GM19193 (cell line): ENCODE measurements around the gene VPS33A.

Experiments
- POLR2A ChIP-seq: IDR thresholded peaks from 4 replicates; pipeline ENCODE4 v1.6.1; 2011; ENCODE audit not compliant: insufficient read depth, insufficient read length; ENCODE audit errors: extremely low read depth

The VPS33A gene

GRCh38 chr12:122266230-122266901 is at the start of gene VPS33A:
VPS33A (minus strand) TSS chr12:122266494; CDS start chr12:122266408, 86 bp downstream.
- TF ChIP-seq POLR2A, result peak; percentile 93

- TF ChIP-seq POLR2A, result no peak
These were observed 46.6 kb upstream of the VPS33A start for GRCh38 chr12:122312926-122313325.

DNA sequence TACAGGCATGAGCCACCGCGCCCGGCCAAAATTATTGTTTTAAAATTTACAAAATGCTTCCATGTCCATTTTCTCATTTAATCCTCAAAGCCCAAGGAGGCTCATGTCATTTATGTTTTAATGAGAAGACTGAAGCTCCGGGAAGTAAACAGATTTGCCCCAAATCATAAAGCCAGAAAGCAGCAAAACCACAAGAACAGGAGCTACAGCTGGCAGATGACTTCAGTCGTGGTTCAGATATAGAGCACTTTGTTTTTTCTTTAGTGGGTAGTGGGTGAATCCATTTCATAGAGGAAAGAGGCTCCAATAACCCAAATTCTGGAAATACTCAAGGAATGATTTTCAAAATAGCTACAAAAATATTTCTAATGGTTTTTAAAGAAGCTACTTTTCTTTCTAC is 45.4 kb upstream of the VPS33A start:
- no peak for TF ChIP-seq POLR2A

DNA sequence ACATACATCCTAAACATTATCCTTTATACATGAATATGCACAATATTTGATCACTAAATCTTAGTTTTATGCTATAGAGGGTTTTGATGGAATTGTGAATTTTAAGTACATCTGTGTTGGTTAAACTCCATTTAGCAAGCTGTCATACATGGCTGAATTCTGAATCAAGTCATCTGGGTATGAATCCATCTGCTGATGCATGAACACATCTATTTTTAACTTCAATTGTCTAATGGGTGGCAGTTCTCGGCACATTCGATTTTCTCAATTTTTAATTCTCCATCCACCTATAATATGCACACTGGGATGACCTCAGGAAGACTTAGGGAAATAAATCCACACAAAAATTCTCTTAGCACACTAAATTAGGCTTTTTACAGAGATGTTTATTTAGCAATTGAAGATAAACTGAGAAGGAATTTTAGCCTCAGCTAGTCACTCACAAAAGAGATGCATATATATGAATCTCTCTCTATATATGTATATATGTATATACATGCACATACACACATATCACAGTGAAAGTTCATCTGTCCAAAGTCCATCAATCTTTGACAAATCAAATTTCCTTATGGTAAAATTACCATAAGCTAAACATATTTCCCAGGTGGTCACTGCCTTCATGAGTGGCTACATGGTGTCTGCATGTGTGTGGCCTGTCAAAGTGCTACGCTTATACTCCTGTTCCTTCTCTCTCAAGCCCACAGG is 44.5 kb upstream of the VPS33A start:
- no peak for TF ChIP-seq POLR2A

GRCh38 chr12:122309564-122310121 is 43.3 kb upstream of the VPS33A start:
- no peak for TF ChIP-seq POLR2A

DNA sequence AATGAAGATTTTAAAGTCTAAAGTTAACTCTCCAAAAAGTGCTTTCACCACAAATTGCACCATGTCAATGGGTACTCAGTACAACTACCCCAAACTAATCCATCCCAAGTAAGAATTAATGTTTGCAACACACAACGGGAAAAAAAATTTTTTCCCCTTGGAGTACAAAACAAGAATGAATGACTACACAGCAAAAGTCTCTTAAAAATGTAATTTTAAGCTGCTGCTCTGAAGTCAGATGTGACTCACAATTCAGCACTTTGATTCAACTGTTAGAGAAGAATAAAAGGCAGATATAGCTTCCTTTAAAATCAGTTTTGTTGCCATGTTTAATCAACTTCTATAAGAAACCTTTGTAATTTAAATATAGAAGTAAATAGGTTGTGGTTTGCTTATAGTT is 42.5 kb upstream of the VPS33A start:
- TF ChIP-seq POLR2A, result no peak

DNA sequence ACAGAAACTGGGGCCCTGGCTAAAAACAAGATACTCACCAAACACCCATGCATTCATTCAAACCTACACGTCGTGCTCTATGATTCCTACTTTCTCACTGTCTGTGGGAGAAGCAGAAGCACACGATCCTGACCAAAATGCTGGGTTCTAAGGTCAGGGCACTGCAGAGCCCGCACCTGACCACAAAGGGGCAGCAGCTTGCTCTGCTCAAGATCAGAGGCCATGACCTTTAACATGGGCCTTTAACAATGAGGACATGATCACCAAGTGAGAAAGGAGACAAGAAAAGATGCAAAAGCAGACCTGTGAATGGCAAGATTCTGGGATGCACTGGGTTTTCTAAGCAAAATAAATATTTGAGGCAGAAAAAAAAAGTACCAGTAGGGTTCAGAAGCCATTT is 40.1 kb upstream of the VPS33A start:
- no peak for TF ChIP-seq POLR2A

DNA sequence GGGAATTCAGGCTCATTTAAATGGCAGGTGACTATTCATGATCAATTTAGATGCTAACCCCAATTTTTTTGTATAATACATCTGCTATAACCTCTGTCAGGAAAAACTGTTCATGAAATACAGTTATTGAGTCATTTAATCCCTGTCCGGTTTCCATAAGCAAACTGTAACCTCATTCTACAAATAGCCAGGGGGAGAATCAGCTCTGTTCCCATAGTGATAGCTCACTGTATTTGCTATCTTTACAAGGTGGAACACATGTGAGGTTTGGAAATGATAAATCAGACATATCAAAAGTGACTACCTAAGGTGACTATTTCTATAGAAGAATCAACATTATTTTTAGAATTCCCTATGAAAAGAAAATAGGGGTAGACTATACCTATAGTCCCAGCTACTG is 38.6 kb upstream of the VPS33A start:
- no peak for TF ChIP-seq POLR2A

DNA sequence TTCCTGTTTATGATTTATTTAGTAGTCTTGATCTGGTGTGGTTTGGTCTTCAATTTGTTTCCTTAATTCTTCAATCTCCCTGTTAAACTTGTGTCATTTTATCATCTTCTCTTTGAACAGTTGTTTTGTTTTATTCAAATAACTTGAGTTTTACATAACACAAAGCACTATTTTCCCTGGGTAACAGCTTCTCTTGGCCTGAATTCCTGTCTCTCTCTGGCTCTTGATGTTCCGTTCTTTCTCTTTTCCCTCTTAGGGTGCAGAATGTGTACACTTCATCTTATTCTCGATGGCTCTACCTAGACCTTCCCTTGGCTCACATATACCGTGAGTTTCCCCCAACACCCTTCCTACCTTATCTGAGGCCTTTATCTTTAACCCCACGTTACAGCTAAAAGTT is 36.8 kb upstream of the VPS33A start:
- no peak for TF ChIP-seq POLR2A

DNA sequence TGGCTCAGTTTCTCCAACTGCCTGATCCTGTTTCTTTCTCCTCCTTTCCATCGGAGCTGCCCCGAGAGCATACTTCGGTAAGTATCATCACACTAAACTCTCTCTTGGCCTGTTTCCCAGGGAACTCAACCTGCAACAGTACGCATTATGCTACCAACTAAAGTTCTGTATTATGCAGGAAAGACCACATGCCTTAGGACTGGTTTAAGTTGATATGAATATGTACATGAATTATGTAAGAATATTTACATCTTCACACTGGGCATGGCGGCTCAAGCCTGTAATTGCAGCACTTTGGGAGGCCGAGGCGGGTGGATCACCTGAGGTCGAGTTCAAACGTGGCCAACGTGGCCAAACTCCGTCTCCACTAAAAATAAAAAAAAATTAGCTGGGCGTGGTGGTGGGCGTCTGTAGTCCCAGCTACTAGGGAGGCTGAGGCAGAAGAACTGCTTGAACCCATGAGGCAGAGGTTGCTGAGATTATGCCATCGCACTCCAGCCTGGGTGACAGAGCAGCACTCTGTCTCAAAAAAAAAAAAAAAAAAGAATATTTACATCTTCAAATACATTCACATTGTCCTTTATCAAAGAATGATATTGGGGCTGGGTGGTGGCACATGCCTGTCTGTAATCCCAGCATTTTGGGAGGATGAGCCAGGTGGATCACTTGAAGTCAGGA is 31.9 kb upstream of the VPS33A start:
- no peak for TF ChIP-seq POLR2A

- no peak for TF ChIP-seq POLR2A
These were observed 31.2 kb upstream of the VPS33A start for GRCh38 chr12:122297494-122297893.

GRCh38 chr12:122295877-122296276 is 29.6 kb upstream of the VPS33A start:
- TF ChIP-seq POLR2A, result no peak

GRCh38 chr12:122293081-122293480 is 26.8 kb upstream of the VPS33A start:
- no peak for TF ChIP-seq POLR2A

GRCh38 chr12:122291431-122291830 is 25.1 kb upstream of the VPS33A start:
- no peak for TF ChIP-seq POLR2A

GRCh38 chr12:122283680-122284079 is 17.4 kb upstream of the VPS33A start:
- no peak for TF ChIP-seq POLR2A

GRCh38 chr12:122282061-122282460 is 15.8 kb upstream of the VPS33A start:
- no peak for TF ChIP-seq POLR2A

DNA sequence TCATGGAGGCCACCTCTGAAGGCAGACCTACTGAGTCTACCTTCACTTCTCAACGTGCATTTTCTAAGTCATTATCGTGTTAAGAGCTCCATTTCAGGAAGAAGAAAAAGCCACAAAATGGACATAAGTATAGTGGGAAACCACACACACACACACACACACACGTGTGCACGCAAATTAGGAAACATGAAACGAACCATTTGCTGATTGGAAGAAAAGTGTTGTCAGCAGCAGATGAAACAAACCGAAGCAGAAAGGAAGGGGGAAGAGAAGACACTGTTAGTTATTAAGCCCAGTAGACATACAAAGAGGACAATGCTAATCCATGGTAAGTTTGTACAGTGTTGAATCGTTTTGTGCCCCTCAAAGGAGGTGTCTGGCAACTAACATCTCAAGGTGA is 9.9 kb upstream of the VPS33A start:
- no peak for TF ChIP-seq POLR2A

GRCh38 chr12:122275459-122275858 is 9.2 kb upstream of the VPS33A start:
- TF ChIP-seq POLR2A, result no peak
